ENCODE results near the gene PLCL2.
A peak's percentile ranks its signal among the peaks of the same experiment; 100 is the strongest.
"Not testable (repeated sequence)": the region's sequence is repeated elsewhere in the genome, so short reads cannot be mapped to it uniquely, and the experiment has no call there.

PLCL2 gene

GRCh38 chr3:16945330-16945729 lies 60.6 kb downstream of the PLCL2 start:
- H3K4me1 ChIP-seq (ENCODE audit: control insufficient read depth, insufficient read depth, low read length), result no peaks in the 10 kb centered on the region
- H3K36me3 ChIP-seq (ENCODE audit: insufficient read depth, low read length), result no peaks in the 10 kb centered on the region
- H3K4me3 ChIP-seq (ENCODE audit: low read length), result no peak overlapping the region
- H3K27me3 ChIP-seq (ENCODE audit: control insufficient read depth, insufficient read depth, low read length), result no peaks in the 10 kb centered on the region
- no peak overlapping the region for H3K9ac ChIP-seq (ENCODE audit: low read depth, low read length)
- H3K9me3 ChIP-seq (replicated peaks; ENCODE audit: low read length), result no peaks in the 10 kb centered on the region
- H3K4me2 ChIP-seq (ENCODE audit: low read length), result no peak overlapping the region

- H3K4me1 ChIP-seq (ENCODE audit: control insufficient read depth, insufficient read depth, low read length), result no peaks in the 10 kb centered on the region
- H3K4me2 ChIP-seq (ENCODE audit: low read length), result no peak overlapping the region
- H3K9me3 ChIP-seq (replicated peaks; ENCODE audit: low read length), result no peaks in the 10 kb centered on the region
- H3K27me3 ChIP-seq (ENCODE audit: control insufficient read depth, insufficient read depth, low read length), result no peaks in the 10 kb centered on the region
- H3K9ac ChIP-seq (ENCODE audit: low read depth, low read length), result no peak overlapping the region
- H3K4me3 ChIP-seq (ENCODE audit: low read length), result no peak overlapping the region
- H3K36me3 ChIP-seq (ENCODE audit: insufficient read depth, low read length), result no peaks in the 10 kb centered on the region
Measured at GRCh38 chr3:16950282-16950681, 65.5 kb downstream of the PLCL2 start.

- Histone ChIP-seq H3K27me3 (ENCODE audit: control insufficient read depth, insufficient read depth, low read length) (no peaks in the 10 kb centered on the region), H3K9me3 (replicated peaks; ENCODE audit: low read length) (no peaks in the 10 kb centered on the region), H3K4me2 (ENCODE audit: low read length) (no peak overlapping the region), H3K4me1 (ENCODE audit: control insufficient read depth, insufficient read depth, low read length) (no peaks in the 10 kb centered on the region), H3K36me3 (ENCODE audit: insufficient read depth, low read length) (no peaks in the 10 kb centered on the region), H3K4me3 (ENCODE audit: low read length) (no peak overlapping the region), H3K9ac (ENCODE audit: low read depth, low read length) (no peak overlapping the region)
Measured at GRCh38 chr3:16950845-16951244, 66.1 kb downstream of the PLCL2 start.

- not testable (repeated sequence) for H3K4me3 ChIP-seq (ENCODE audit: low read length); H3K4me1 ChIP-seq (ENCODE audit: control insufficient read depth, insufficient read depth, low read length); H3K36me3 ChIP-seq (ENCODE audit: insufficient read depth, low read length); H3K9me3 ChIP-seq (replicated peaks; ENCODE audit: low read length); H3K9ac ChIP-seq (ENCODE audit: low read depth, low read length); H3K4me2 ChIP-seq (ENCODE audit: low read length); H3K27me3 ChIP-seq (ENCODE audit: control insufficient read depth, insufficient read depth, low read length)
Measured at GRCh38 chr3:16957852-16958251, 73.1 kb downstream of the PLCL2 start.

GRCh38 chr3:16960125-16960524 lies 75.4 kb downstream of the PLCL2 start:
- no peak overlapping the region for H3K4me2 ChIP-seq (ENCODE audit: low read length)
- no peaks in the 10 kb centered on the region for H3K27me3 ChIP-seq (ENCODE audit: control insufficient read depth, insufficient read depth, low read length)
- H3K9ac ChIP-seq (ENCODE audit: low read depth, low read length), result no peak overlapping the region
- H3K4me3 ChIP-seq (ENCODE audit: low read length), result no peak overlapping the region
- H3K9me3 ChIP-seq (replicated peaks; ENCODE audit: low read length), result no peaks in the 10 kb centered on the region
- H3K36me3 ChIP-seq (ENCODE audit: insufficient read depth, low read length), result no peaks in the 10 kb centered on the region
- H3K4me1 ChIP-seq (ENCODE audit: control insufficient read depth, insufficient read depth, low read length), result no peaks in the 10 kb centered on the region

- no peak overlapping the region for H3K9ac ChIP-seq (ENCODE audit: low read depth, low read length)
- no peaks in the 10 kb centered on the region for H3K27me3 ChIP-seq (ENCODE audit: control insufficient read depth, insufficient read depth, low read length)
- H3K9me3 ChIP-seq (replicated peaks; ENCODE audit: low read length), result no peaks in the 10 kb centered on the region
- H3K4me1 ChIP-seq (ENCODE audit: control insufficient read depth, insufficient read depth, low read length), result no peaks in the 10 kb centered on the region
- H3K36me3 ChIP-seq (ENCODE audit: insufficient read depth, low read length), result no peaks in the 10 kb centered on the region
- no peak overlapping the region for H3K4me3 ChIP-seq (ENCODE audit: low read length)
- no peak overlapping the region for H3K4me2 ChIP-seq (ENCODE audit: low read length)
Measured at GRCh38 chr3:16961621-16962205, 77.0 kb downstream of the PLCL2 start.

- H3K4me1 ChIP-seq (ENCODE audit: control insufficient read depth, insufficient read depth, low read length), result peaks cover 10% of the 10 kb centered on the region
- H3K4me2 ChIP-seq (ENCODE audit: low read length), result no peak overlapping the region
- no peaks in the 10 kb centered on the region for H3K9me3 ChIP-seq (replicated peaks; ENCODE audit: low read length)
- H3K27me3 ChIP-seq (ENCODE audit: control insufficient read depth, insufficient read depth, low read length), result no peaks in the 10 kb centered on the region
- H3K9ac ChIP-seq (ENCODE audit: low read depth, low read length), result no peak overlapping the region
- no peak overlapping the region for H3K4me3 ChIP-seq (ENCODE audit: low read length)
- H3K36me3 ChIP-seq (ENCODE audit: insufficient read depth, low read length), result no peaks in the 10 kb centered on the region
Measured at GRCh38 chr3:16975083-16975482, 90.3 kb downstream of the PLCL2 start.

- no peak overlapping the region for H3K9ac ChIP-seq (ENCODE audit: low read depth, low read length)
- H3K9me3 ChIP-seq (replicated peaks; ENCODE audit: low read length), result no peaks in the 10 kb centered on the region
- peak overlapping the region; percentile 4 for H3K4me3 ChIP-seq (ENCODE audit: low read length)
- no peaks in the 10 kb centered on the region for H3K36me3 ChIP-seq (ENCODE audit: insufficient read depth, low read length)
- H3K27me3 ChIP-seq (ENCODE audit: control insufficient read depth, insufficient read depth, low read length), result no peaks in the 10 kb centered on the region
- H3K4me1 ChIP-seq (ENCODE audit: control insufficient read depth, insufficient read depth, low read length), result peaks cover 10% of the 10 kb centered on the region
- H3K4me2 ChIP-seq (ENCODE audit: low read length), result peak overlapping the region; percentile 48
Measured at GRCh38 chr3:16978234-16978920, 93.6 kb downstream of the PLCL2 start.

GRCh38 chr3:16978921-16979271 lies 94.1 kb downstream of the PLCL2 start:
- no peaks in the 10 kb centered on the region for H3K27me3 ChIP-seq (ENCODE audit: control insufficient read depth, insufficient read depth, low read length)
- H3K4me1 ChIP-seq (ENCODE audit: control insufficient read depth, insufficient read depth, low read length), result peaks cover 10% of the 10 kb centered on the region
- H3K36me3 ChIP-seq (ENCODE audit: insufficient read depth, low read length), result no peaks in the 10 kb centered on the region
- no peak overlapping the region for H3K4me3 ChIP-seq (ENCODE audit: low read length)
- H3K9me3 ChIP-seq (replicated peaks; ENCODE audit: low read length), result no peaks in the 10 kb centered on the region
- H3K4me2 ChIP-seq (ENCODE audit: low read length), result peak overlapping the region; percentile 48
- no peak overlapping the region for H3K9ac ChIP-seq (ENCODE audit: low read depth, low read length)

GRCh38 chr3:16979769-16980515 lies 95.2 kb downstream of the PLCL2 start:
- H3K9me3 ChIP-seq (replicated peaks; ENCODE audit: low read length); H3K4me2 ChIP-seq (ENCODE audit: low read length); H3K27me3 ChIP-seq (ENCODE audit: control insufficient read depth, insufficient read depth, low read length); H3K4me3 ChIP-seq (ENCODE audit: low read length); H3K36me3 ChIP-seq (ENCODE audit: insufficient read depth, low read length); H3K9ac ChIP-seq (ENCODE audit: low read depth, low read length); H3K4me1 ChIP-seq (ENCODE audit: control insufficient read depth, insufficient read depth, low read length): not testable (repeated sequence)

GRCh38 chr3:16980526-16980925 lies 95.8 kb downstream of the PLCL2 start:
- H3K27me3 ChIP-seq (ENCODE audit: control insufficient read depth, insufficient read depth, low read length); H3K4me1 ChIP-seq (ENCODE audit: control insufficient read depth, insufficient read depth, low read length); H3K4me3 ChIP-seq (ENCODE audit: low read length); H3K9ac ChIP-seq (ENCODE audit: low read depth, low read length); H3K36me3 ChIP-seq (ENCODE audit: insufficient read depth, low read length); H3K4me2 ChIP-seq (ENCODE audit: low read length); H3K9me3 ChIP-seq (replicated peaks; ENCODE audit: low read length): not testable (repeated sequence)

- no peak overlapping the region for H3K4me2 ChIP-seq (ENCODE audit: low read length)
- no peak overlapping the region for H3K4me3 ChIP-seq (ENCODE audit: low read length)
- H3K9me3 ChIP-seq (replicated peaks; ENCODE audit: low read length), result no peaks in the 10 kb centered on the region
- no peaks in the 10 kb centered on the region for H3K27me3 ChIP-seq (ENCODE audit: control insufficient read depth, insufficient read depth, low read length)
- peaks cover 10% of the 10 kb centered on the region for H3K4me1 ChIP-seq (ENCODE audit: control insufficient read depth, insufficient read depth, low read length)
- no peaks in the 10 kb centered on the region for H3K36me3 ChIP-seq (ENCODE audit: insufficient read depth, low read length)
- H3K9ac ChIP-seq (ENCODE audit: low read depth, low read length), result no peak overlapping the region
Measured at GRCh38 chr3:16982460-16982859, 97.7 kb downstream of the PLCL2 start.
